HL-60 (cell line): ENCODE data around the gene ZNF24.
A peak's percentile ranks its signal among the peaks of the same experiment; 100 is the strongest.

ENCODE experiments used
- DNase-seq, 2 experiments: peaks; one replicate each; pipeline ENCODE4 v3.0.0-alpha.2; 2010 to 2020; ENCODE audit warnings: low read depth in 1 of 2, low spot score in 1 of 2
- H3K27ac ChIP-seq: fragments of 250-450 bp; sonication (Bioruptor Pico); replicated peaks from 2 replicates; pipeline ENCODE4 v1.5.1; 2020; ENCODE audit warnings: mild to moderate bottlenecking, moderate library complexity
- H3K27me3 ChIP-seq: fragments of 250-450 bp; sonication (Bioruptor Pico); 2 replicates; pipeline ENCODE4 v1.5.1; 2021; ENCODE audit warnings: mild to moderate bottlenecking, moderate library complexity; ENCODE audit not compliant: insufficient read depth, poor library complexity, severe bottlenecking
- H3K4me3 ChIP-seq: replicated peaks from 2 replicates; pipeline ENCODE4 v1.5.1; 2011; ENCODE audit warnings: mild to moderate bottlenecking, control low read depth, low read length; ENCODE audit not compliant: insufficient read depth
- GABPA ChIP-seq: IDR thresholded peaks from 2 replicates; pipeline ENCODE4 v1.6.1; 2012; ENCODE audit warnings: low read depth
- POLR2AphosphoS5 ChIP-seq: IDR thresholded peaks from 2 replicates; pipeline ENCODE4 v1.6.1; 2012; ENCODE audit warnings: low read depth
- SPI1 ChIP-seq: IDR thresholded peaks from 2 replicates; pipeline ENCODE4 v1.6.1; 2012; ENCODE audit warnings: low read depth, mild to moderate bottlenecking, borderline replicate concordance
- TF ChIP-seq, protein P1 (sequence below): IDR thresholded peaks from one replicate; pipeline ENCODE4 v1.5.1; 2011; ENCODE audit warnings: low read length, control low read depth, inconsistent platforms; ENCODE audit not compliant: insufficient read depth
- TF ChIP-seq, protein P2 (sequence below): IDR thresholded peaks from 2 replicates; pipeline ENCODE4 v1.6.1; 2012; ENCODE audit warnings: low read depth; ENCODE audit not compliant: insufficient replicate concordance

Gene ZNF24

DNA sequence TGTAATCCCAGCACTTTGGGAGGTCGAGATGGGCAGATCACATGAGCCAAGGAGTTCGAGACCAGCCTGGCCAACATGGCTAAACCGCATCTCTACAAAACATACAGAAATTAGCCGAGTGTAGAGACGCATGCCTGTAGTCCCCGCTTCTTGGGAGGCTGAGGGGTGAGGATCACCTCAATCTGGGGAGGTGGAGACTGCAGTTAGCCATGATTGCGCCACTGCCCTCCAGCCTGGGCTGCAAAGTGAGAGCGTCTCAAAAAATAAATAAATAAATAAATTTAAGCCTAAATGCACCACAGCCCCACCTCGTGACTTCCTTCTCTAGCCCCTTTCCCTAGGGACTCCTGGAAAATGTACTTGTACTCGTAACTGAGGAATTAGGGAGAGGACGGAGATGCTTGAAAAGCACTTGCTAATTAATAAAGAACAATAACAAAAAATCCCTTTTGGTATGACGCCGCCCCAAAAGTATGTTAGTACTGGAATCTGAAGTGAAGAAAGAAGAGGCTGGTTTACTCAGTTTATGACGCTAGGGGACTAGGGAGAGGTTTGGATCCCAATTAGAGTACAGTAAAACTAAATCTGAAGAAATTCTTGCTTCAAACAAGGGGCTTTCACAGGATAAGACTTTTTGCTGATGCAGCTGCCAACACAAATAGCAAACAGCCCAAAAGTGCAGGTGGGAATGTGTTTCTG, 33.8 kb upstream of the ZNF24 start:
- H3K27me3 ChIP-seq: no peaks in the 10 kb centered on the region
- H3K27ac ChIP-seq: no peak overlapping the region
- H3K4me3 ChIP-seq: no peak overlapping the region
- TF ChIP-seq POLR2AphosphoS5 (no peak), GABPA (no peak), SPI1 (no peak)
- TF ChIP-seq, protein P1, sequence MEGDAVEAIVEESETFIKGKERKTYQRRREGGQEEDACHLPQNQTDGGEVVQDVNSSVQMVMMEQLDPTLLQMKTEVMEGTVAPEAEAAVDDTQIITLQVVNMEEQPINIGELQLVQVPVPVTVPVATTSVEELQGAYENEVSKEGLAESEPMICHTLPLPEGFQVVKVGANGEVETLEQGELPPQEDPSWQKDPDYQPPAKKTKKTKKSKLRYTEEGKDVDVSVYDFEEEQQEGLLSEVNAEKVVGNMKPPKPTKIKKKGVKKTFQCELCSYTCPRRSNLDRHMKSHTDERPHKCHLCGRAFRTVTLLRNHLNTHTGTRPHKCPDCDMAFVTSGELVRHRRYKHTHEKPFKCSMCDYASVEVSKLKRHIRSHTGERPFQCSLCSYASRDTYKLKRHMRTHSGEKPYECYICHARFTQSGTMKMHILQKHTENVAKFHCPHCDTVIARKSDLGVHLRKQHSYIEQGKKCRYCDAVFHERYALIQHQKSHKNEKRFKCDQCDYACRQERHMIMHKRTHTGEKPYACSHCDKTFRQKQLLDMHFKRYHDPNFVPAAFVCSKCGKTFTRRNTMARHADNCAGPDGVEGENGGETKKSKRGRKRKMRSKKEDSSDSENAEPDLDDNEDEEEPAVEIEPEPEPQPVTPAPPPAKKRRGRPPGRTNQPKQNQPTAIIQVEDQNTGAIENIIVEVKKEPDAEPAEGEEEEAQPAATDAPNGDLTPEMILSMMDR: no peak
- TF ChIP-seq, protein P2, sequence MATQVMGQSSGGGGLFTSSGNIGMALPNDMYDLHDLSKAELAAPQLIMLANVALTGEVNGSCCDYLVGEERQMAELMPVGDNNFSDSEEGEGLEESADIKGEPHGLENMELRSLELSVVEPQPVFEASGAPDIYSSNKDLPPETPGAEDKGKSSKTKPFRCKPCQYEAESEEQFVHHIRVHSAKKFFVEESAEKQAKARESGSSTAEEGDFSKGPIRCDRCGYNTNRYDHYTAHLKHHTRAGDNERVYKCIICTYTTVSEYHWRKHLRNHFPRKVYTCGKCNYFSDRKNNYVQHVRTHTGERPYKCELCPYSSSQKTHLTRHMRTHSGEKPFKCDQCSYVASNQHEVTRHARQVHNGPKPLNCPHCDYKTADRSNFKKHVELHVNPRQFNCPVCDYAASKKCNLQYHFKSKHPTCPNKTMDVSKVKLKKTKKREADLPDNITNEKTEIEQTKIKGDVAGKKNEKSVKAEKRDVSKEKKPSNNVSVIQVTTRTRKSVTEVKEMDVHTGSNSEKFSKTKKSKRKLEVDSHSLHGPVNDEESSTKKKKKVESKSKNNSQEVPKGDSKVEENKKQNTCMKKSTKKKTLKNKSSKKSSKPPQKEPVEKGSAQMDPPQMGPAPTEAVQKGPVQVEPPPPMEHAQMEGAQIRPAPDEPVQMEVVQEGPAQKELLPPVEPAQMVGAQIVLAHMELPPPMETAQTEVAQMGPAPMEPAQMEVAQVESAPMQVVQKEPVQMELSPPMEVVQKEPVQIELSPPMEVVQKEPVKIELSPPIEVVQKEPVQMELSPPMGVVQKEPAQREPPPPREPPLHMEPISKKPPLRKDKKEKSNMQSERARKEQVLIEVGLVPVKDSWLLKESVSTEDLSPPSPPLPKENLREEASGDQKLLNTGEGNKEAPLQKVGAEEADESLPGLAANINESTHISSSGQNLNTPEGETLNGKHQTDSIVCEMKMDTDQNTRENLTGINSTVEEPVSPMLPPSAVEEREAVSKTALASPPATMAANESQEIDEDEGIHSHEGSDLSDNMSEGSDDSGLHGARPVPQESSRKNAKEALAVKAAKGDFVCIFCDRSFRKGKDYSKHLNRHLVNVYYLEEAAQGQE: no peak
- no peak for DNase-seq

DNA sequence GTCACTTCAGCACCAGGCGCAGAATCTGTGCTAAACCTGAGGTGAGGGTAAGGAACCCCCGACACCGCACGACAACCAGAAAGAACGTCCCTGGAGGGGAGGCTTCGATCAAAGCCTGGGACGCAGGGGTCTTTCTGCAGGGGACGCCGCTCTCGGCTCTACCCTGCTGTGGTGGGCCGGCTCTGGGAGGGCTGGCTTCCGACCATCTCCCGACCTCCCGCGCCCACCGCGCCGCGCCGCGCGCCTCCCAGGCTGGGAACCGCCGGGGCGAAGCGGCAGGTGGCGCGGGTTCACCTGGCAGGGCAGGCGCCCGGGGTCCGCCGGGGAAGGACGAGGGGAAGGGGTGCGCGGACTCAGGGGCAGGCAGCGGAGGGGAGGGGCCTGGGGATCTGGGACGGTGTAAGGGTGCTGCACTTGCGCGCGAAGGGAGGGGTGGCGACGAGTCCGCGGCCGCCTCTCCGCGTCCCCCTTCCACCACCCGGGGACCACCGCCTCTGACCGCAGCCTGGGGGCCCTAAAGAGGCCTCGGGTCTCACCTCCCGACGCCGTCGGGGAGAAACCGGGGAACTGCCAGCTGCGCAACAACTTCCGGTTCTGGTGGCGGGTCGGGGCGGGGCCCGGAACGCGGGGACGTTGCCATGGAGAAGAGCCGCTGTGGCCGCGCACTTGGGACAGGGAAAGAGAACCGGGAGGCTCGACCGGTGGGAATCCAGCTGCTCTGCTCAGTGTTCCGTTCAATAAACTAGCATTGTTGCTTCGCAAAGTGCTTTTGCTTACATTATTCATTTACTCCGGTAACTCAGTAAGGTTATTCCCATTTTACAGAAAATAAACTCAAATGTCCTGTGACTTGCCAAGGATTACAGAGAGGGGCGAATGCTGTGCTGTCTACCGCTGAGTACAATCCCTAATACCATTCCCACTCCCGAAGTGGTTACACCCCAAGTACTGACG, 32.8 kb upstream of the ZNF24 start, which contains the start of gene ZNF396:
TSS of gene ZNF396 (minus strand) at position 596 of the 954 bp plus-strand sequence. CDS start 3,045 bp downstream, outside the sequence.
- peak within 1 kb of the TSS; percentile 83 for H3K4me3 ChIP-seq
- H3K27me3 ChIP-seq: no peaks in the 10 kb centered on the region
- peak within 1 kb of the TSS; percentile 63 for H3K27ac ChIP-seq
- TF ChIP-seq, protein P1: no peak
- TF ChIP-seq GABPA (peak; percentile 85), POLR2AphosphoS5 (no peak; the same call in 1 of the 2 replicates), SPI1 (no peak; the same call in 1 of the 2 replicates)
- TF ChIP-seq, protein P2: peak; percentile 2
- peak; percentile 72 to 84 for DNase-seq

DNA sequence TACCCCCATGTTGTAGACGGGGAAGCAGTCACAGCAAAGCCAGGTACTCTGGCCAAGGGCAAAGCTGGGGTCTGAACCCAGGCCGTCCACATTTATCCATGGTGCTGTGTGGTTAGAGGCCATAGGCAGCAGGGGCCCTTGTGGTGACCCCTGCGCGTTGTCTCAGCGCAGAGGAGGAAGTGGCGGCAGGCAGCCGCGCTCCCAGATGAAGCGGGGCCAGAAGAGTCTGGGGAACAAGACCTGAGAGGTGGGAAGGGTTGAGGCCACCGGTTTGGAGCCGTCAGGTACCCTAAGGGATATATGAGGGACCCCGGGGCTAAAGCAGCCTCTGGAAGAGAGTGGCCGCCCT, 32.1 kb upstream of the ZNF24 start:
- DNase-seq: peak; percentile 50 to 82
- peak overlapping the region; percentile 83 for H3K4me3 ChIP-seq

More for the DNA sequence above, 32.1 kb upstream of the ZNF24 start:
- Histone ChIP-seq H3K27me3 (no peaks in the 10 kb centered on the region), H3K27ac (peak overlapping the region; percentile 63)
- TF ChIP-seq POLR2AphosphoS5: peak; percentile 75
- no peak for TF ChIP-seq GABPA
- TF ChIP-seq, protein P1: no peak
- TF ChIP-seq SPI1: peak; percentile 92
- TF ChIP-seq, protein P2: peak; percentile 30
